Activated T-helper 2 cell treated with anti-CD3 and anti-CD28 coated beads, Interferon-gamma antibody, Interleukin-2, Interleukin-4, amounts not matched to agents 10 μg/mL and 5 μg/mL and 100 μg/mL, durations not matched to agents 14 hours and 24 hours and 36 hours (primary cell): Measurements from ENCODE around the gene NRP2. TPM values are rescaled to one million over a fixed set of nuclear protein-coding genes. Genes with fewer than 3 reads are reported as not detected.

ENCODE experiments used
- DNase-seq: peaks from one replicate; pipeline ENCODE4 v3.0.0; 2021; ENCODE audit warnings: low spot score
- H3K27ac Mint-ChIP-seq: one replicate; pipeline ENCODE4 v1.8.0; 2021; ENCODE audit warnings: mixed read lengths
- H3K27me3 Mint-ChIP-seq: one replicate; pipeline ENCODE4 v1.8.0; 2021; ENCODE audit warnings: low read depth, mixed read lengths
- H3K36me3 Mint-ChIP-seq: one replicate; pipeline ENCODE4 v1.8.0; 2021; ENCODE audit warnings: low read depth, mixed read lengths
- H3K4me1 Mint-ChIP-seq: one replicate; pipeline ENCODE4 v1.8.0; 2021; ENCODE audit warnings: low read depth, mixed read lengths
- H3K4me3 Mint-ChIP-seq: one replicate; pipeline ENCODE4 v1.8.0; 2021; ENCODE audit warnings: low read depth, mild to moderate bottlenecking, moderate library complexity, mixed read lengths
- H3K9me3 Mint-ChIP-seq: one replicate; pipeline ENCODE4 v1.8.0; 2021; ENCODE audit warnings: mixed read lengths
- intact Hi-C: fragments of 100-400 bp; cut with micrococcal nuclease; formaldehyde crosslinking; loops from one replicate; pipeline ENCODE4 v1.15.1; 2023
- total RNA-seq: library from RNA; stranded (reverse); gene quantifications from 2 replicates; pipeline ENCODE4 v1.2.3, GENCODE V29; 2022

NRP2 gene
- total RNA-seq, 1 donor from 2014 or later: 61.7 TPM

DNA sequence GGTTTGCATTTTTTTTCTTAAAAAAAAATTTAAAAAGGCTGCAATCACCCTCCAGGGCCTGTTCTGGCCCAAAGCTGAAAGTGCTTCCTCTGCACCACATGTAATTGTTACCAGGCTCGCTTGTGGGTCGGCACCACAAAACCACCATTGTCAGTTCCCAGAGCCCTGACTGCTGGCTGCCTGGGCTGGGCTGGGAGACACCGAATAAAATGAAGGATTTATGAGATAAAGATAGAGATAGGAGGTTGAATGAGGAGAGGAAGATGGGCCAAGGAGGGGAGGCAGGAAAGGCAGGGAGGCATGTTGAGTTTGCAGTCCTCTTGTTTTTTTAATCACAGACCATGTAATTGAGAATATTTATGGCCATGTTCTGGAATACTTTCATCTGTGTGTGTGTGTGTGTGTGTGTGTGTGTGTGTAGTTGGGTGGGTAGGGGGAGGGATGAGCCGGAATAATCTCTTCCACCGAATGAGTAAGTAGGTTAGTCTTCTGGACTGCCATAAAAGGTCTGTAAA lies 14.7 kb downstream of the NRP2 start:
- Mint-ChIP-seq H3K27me3 (no peaks in the 10 kb centered on the region), H3K9me3 (no peaks in the 10 kb centered on the region), H3K4me3 (no peak overlapping the region), H3K27ac (peak overlapping the region; percentile 11), H3K36me3 (peaks cover 34% of the 10 kb centered on the region), H3K4me1 (peaks cover 55% of the 10 kb centered on the region)
- intact Hi-C loops: no loop called here
- no peak for DNase-seq

GRCh38 chr2:205698286-205699268 lies 16.3 kb downstream of the NRP2 start:
- DNase-seq: no peak
- peak overlapping the region; percentile 84 for H3K27ac Mint-ChIP-seq
- no peaks in the 10 kb centered on the region for H3K9me3 Mint-ChIP-seq
- H3K4me3 Mint-ChIP-seq: no peak overlapping the region
- intact Hi-C loops: no loop called here
- H3K36me3 Mint-ChIP-seq: peaks cover 44% of the 10 kb centered on the region
- H3K27me3 Mint-ChIP-seq: no peaks in the 10 kb centered on the region
- peaks cover 67% of the 10 kb centered on the region for H3K4me1 Mint-ChIP-seq

GRCh38 chr2:205699515-205700289 lies 17.4 kb downstream of the NRP2 start:
- Mint-ChIP-seq H3K27ac (peak overlapping the region; percentile 84), H3K36me3 (peaks cover 48% of the 10 kb centered on the region), H3K27me3 (no peaks in the 10 kb centered on the region), H3K4me1 (peaks cover 64% of the 10 kb centered on the region), H3K4me3 (peak overlapping the region; percentile 51), H3K9me3 (no peaks in the 10 kb centered on the region)
- intact Hi-C loops: loop anchor here (1.0 to 2.0 kb wide), 3 partner anchors 15 to 87 kb away; no protein-coding TSS in a partner anchor
- no peak for DNase-seq

GRCh38 chr2:205700331-205701132 lies 18.2 kb downstream of the NRP2 start:
- Mint-ChIP-seq H3K27ac (peak overlapping the region; percentile 84), H3K36me3 (peaks cover 53% of the 10 kb centered on the region), H3K9me3 (no peaks in the 10 kb centered on the region), H3K4me1 (peaks cover 58% of the 10 kb centered on the region), H3K27me3 (no peaks in the 10 kb centered on the region), H3K4me3 (peak overlapping the region; percentile 51)
- DNase-seq: no peak
- intact Hi-C loops: loop anchor here (1.0 to 2.0 kb wide), 3 partner anchors 14 to 88 kb away; no protein-coding TSS in a partner anchor

- Mint-ChIP-seq H3K36me3 (peaks cover 60% of the 10 kb centered on the region), H3K4me1 (peaks cover 61% of the 10 kb centered on the region), H3K27ac (peak overlapping the region; percentile 84), H3K27me3 (no peaks in the 10 kb centered on the region), H3K9me3 (no peaks in the 10 kb centered on the region), H3K4me3 (no peak overlapping the region)
- intact Hi-C loops: loop anchor here (2.0 kb wide), 2 partner anchors 17 to 89 kb away; no protein-coding TSS in a partner anchor
- DNase-seq: no peak
Measured at GRCh38 chr2:205701509-205701908, 19.2 kb downstream of the NRP2 start.

- H3K27me3 Mint-ChIP-seq: no peaks in the 10 kb centered on the region
- peaks cover 63% of the 10 kb centered on the region for H3K4me1 Mint-ChIP-seq
- no peaks in the 10 kb centered on the region for H3K9me3 Mint-ChIP-seq
- peaks cover 52% of the 10 kb centered on the region for H3K36me3 Mint-ChIP-seq
- no peak overlapping the region for H3K4me3 Mint-ChIP-seq
- H3K27ac Mint-ChIP-seq: peak overlapping the region; percentile 84
- intact Hi-C loops: no loop called here
- no peak for DNase-seq
Measured at GRCh38 chr2:205702576-205702975, 20.3 kb downstream of the NRP2 start.

DNA sequence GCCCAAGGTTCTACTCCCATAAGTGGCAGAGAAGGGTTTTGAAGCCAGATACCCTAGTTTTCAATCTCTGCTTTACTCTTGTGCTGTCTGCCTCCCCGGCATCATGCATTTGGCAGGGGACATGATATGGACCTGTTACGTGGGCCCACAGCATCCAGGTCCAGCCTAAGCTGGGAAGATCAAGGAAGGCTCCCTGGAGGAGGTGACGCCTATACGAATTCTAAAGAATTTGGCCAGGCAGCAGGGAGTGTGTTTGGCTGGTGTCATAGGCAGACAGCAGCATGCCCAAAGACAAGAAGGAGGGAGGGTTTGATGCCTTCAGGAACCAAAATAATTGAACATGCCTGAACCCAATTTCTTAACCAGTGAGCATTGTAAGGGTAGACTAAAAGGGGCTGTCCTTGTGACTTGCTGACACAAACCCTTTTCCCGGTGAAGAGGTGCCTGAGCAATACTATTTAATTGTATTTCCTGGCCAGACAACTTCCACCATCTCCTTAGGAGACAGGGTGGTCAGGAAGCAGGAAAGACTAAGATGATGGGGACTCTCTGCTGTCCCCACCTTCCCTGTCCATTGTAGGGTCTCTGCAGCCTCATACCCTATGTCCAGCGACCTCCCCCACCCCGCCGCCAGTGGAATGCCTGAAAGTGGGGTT lies 21.3 kb downstream of the NRP2 start:
- no peaks in the 10 kb centered on the region for H3K9me3 Mint-ChIP-seq
- H3K36me3 Mint-ChIP-seq: peaks cover 47% of the 10 kb centered on the region
- no peak overlapping the region for H3K27ac Mint-ChIP-seq
- no peaks in the 10 kb centered on the region for H3K27me3 Mint-ChIP-seq
- intact Hi-C loops: no loop called here
- no peak overlapping the region for H3K4me3 Mint-ChIP-seq
- no peak for DNase-seq
- H3K4me1 Mint-ChIP-seq: peaks cover 62% of the 10 kb centered on the region

GRCh38 chr2:205704127-205704741 lies 21.9 kb downstream of the NRP2 start:
- Mint-ChIP-seq H3K27ac (peak overlapping the region; percentile 6), H3K27me3 (no peaks in the 10 kb centered on the region), H3K4me1 (peaks cover 62% of the 10 kb centered on the region), H3K36me3 (peaks cover 46% of the 10 kb centered on the region), H3K9me3 (no peaks in the 10 kb centered on the region), H3K4me3 (no peak overlapping the region)
- intact Hi-C loops: no loop called here
- DNase-seq: no peak

DNA sequence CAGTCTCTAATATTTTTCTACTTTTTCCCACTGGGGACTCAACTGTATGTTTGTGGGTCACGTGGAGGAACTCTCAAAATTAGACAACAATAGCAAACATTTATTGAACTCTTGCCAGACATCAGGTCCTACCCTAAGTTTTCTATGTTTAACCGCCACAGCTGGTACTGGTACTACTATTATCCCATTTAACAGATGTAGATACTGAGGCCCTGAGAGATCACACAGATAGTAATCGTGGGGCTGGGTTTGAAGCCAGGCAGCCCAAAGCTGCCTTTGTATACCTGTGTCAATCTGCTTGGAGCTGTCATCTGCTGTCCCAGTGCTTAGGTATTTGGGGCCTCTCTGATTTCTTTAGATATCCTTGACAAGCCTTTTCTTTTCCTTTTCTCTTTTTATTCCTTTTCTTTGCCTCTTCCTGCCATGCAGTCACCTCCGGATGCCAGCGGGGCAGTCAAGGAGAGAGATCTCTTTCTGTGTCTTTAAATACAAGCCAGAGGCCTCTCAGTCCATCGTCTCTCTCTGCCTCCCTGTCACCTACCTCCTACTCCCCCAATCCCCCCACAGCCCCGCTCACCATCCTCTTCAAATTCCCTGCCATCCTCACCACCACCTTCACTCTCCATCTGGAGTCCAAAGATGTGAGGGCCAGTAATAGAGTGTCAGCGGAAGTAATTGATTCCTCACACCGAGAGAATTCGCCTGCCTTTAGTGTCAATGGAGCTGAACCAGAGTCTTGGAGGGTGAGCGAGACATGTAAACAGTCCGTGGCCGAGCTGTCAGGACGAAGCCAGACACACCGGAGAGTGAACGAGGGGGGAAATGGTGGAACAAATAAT lies 23.4 kb downstream of the NRP2 start:
- peak overlapping the region; percentile 33 for H3K4me3 Mint-ChIP-seq
- H3K36me3 Mint-ChIP-seq: peaks cover 47% of the 10 kb centered on the region
- no peaks in the 10 kb centered on the region for H3K9me3 Mint-ChIP-seq
- H3K4me1 Mint-ChIP-seq: peaks cover 55% of the 10 kb centered on the region
- H3K27me3 Mint-ChIP-seq: no peaks in the 10 kb centered on the region
- peak overlapping the region; percentile 97 for H3K27ac Mint-ChIP-seq
- no peak for DNase-seq
- intact Hi-C loops: loop anchor here (1.0 kb wide), 1 partner anchor 9 kb away; no protein-coding TSS in a partner anchor

DNA sequence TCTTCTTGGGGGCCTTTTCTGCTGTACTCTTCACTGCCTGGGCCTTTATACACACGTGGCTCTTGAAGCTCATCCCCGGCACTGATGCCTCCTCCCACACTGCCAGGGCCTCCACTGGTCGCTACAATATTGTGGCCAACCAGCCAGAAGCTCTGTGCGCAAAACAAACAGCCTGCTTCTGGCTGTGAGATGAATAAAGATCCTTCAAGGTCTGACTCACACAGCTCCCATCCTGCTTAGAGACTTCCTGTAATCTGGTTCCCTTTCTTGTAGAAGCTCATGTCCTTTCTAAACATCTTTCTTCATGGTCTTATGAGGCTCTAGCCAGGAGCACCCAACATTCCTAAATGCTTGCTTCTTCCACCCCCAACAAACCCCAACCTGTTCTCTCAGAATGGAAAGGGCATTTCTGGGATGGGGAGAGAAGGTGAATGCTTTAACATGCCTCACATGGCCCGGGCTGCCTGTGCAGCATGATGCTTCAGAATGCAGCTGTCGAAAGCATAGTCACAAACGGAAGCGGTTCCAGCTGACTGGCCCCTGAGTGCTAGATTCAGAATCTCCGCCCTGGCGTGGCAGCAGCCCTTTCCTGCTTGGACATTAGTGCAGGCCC lies 24.6 kb downstream of the NRP2 start:
- intact Hi-C loops: loop anchor here (1.0 kb wide), 1 partner anchor 7 kb away; no protein-coding TSS in a partner anchor
- peak overlapping the region; percentile 14 for H3K4me3 Mint-ChIP-seq
- no peaks in the 10 kb centered on the region for H3K9me3 Mint-ChIP-seq
- peak overlapping the region; percentile 97 for H3K27ac Mint-ChIP-seq
- DNase-seq: peak; percentile 43
- peaks cover 54% of the 10 kb centered on the region for H3K36me3 Mint-ChIP-seq
- no peaks in the 10 kb centered on the region for H3K27me3 Mint-ChIP-seq
- H3K4me1 Mint-ChIP-seq: peaks cover 59% of the 10 kb centered on the region
